Brain microvascular endothelial cell (primary cell): ENCODE results near the gene ANKRD66.

Experiments
- DNase-seq: peaks from one replicate; pipeline ENCODE4 v3.0.0-alpha.2; 2020
- H3K27ac ChIP-seq: fragments of 250-450 bp; sonication (Bioruptor Pico); 2 replicates; pipeline ENCODE4 v1.5.1; 2020; ENCODE audit warnings: mild to moderate bottlenecking, moderate library complexity
- H3K27me3 ChIP-seq: fragments of 250-450 bp; sonication (Bioruptor Pico); replicated peaks from 2 replicates; pipeline ENCODE4 v1.5.1; 2020; ENCODE audit warnings: mild to moderate bottlenecking
- H3K36me3 ChIP-seq: fragments of 250-450 bp; sonication (Bioruptor Pico); replicated peaks from 2 replicates; pipeline ENCODE4 v1.5.1; 2020; ENCODE audit warnings: mild to moderate bottlenecking
- H3K4me3 ChIP-seq: 2 replicates; pipeline ENCODE4 v1.5.1; 2011; ENCODE audit warnings: low read depth, mild to moderate bottlenecking, control low read depth, low read length, moderate library complexity
- in situ Hi-C: cut with HindIII; loops from 2 replicates; pipeline ENCODE4 v1.10.0; 2017; ENCODE audit warnings: low sequenced_read_pairs, low pct_ligation_motif_present
- TF ChIP-seq, protein P1 (sequence below): IDR thresholded peaks from 2 replicates; pipeline ENCODE4 v1.5.1; 2011; ENCODE audit warnings: low read depth, mild to moderate bottlenecking, moderate library complexity, low read length, control low read depth, inconsistent platforms; ENCODE audit errors: missing control alignments

ANKRD66 gene

DNA sequence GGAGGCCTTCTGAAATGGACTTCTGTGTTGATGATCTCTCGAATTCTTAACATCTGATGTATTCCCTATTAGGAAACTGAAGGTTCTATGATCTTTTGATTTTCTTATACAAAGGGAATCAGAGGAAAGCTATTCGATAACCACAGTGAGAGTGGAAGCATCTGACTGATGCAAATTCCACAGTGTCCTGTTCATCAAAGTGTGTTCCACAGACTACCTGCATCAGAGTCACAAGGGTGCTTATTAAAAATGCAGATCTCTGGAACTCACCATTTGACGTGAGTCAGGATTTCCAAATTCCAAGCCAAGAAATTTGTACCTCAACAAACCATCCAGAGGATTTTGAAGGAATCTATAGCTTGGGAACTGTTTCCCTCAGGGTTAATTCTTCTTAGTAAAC lies 42.1 kb downstream of the ANKRD66 start:
- no peak for DNase-seq
- Histone ChIP-seq H3K4me3 (no peak overlapping the region), H3K36me3 (no peaks in the 10 kb centered on the region), H3K27ac (no peak overlapping the region), H3K27me3 (no peaks in the 10 kb centered on the region)
- TF ChIP-seq, protein P1, sequence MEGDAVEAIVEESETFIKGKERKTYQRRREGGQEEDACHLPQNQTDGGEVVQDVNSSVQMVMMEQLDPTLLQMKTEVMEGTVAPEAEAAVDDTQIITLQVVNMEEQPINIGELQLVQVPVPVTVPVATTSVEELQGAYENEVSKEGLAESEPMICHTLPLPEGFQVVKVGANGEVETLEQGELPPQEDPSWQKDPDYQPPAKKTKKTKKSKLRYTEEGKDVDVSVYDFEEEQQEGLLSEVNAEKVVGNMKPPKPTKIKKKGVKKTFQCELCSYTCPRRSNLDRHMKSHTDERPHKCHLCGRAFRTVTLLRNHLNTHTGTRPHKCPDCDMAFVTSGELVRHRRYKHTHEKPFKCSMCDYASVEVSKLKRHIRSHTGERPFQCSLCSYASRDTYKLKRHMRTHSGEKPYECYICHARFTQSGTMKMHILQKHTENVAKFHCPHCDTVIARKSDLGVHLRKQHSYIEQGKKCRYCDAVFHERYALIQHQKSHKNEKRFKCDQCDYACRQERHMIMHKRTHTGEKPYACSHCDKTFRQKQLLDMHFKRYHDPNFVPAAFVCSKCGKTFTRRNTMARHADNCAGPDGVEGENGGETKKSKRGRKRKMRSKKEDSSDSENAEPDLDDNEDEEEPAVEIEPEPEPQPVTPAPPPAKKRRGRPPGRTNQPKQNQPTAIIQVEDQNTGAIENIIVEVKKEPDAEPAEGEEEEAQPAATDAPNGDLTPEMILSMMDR: no peak
- in situ Hi-C loops: no loop called here

GRCh38 chr6:46789434-46790354 lies 43.0 kb downstream of the ANKRD66 start:
- Histone ChIP-seq H3K36me3 (no peaks in the 10 kb centered on the region), H3K27me3 (no peaks in the 10 kb centered on the region), H3K4me3 (no peak overlapping the region), H3K27ac (no peak overlapping the region)
- in situ Hi-C loops: no loop called here
- TF ChIP-seq, protein P1: no peak
- no peak for DNase-seq

- Histone ChIP-seq H3K27ac (no peak overlapping the region), H3K36me3 (no peaks in the 10 kb centered on the region), H3K4me3 (no peak overlapping the region), H3K27me3 (no peaks in the 10 kb centered on the region)
- in situ Hi-C loops: no loop called here
- TF ChIP-seq, protein P1: no peak
- no peak for DNase-seq
These were observed 43.7 kb downstream of the ANKRD66 start for GRCh38 chr6:46790355-46790874.

DNA sequence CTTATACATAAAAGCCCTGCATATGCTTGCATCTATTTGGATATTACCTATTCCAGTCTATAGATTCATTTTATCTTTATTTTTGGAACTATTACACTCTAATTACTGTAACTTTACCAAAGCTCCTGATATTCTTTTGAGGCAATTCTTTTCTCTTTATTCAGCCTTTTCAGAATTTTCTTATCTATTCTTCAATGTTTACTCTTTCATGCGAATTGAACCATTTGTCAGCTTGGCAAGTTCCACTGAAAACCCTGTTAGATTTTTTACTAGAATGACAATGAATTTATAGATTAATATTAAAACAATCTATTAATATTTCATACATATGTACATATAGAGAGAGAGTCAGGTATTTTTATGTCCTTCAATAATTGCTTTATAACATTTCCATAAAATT lies 45.9 kb downstream of the ANKRD66 start:
- DNase-seq: no peak
- in situ Hi-C loops: no loop called here
- no peaks in the 10 kb centered on the region for H3K27me3 ChIP-seq
- no peaks in the 10 kb centered on the region for H3K36me3 ChIP-seq
- TF ChIP-seq, protein P1: no peak
- no peak overlapping the region for H3K4me3 ChIP-seq
- no peak overlapping the region for H3K27ac ChIP-seq

DNA sequence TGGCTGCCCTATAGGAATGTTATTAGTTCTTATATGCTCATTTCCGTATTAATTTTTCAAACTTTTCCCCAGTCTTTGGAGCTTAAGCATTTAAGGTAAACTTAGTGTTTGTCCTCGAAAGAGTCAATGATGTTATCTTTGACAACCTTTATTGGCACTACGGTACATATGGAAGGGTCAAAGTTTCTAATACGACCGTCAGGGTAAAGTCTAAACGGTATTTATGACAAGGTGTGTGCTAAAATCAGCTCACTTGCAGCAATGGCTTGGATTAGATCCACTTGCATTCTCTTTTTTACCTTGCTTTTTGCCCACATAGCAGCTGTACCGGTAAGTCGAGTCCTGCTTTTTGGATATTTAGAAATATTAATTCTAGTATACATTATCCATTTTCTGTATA lies 46.4 kb downstream of the ANKRD66 start, which contains the start of gene MEP1A:
TSS of gene MEP1A (plus strand) at position 252 of the 400 bp plus-strand sequence. CDS start at position 262, 10 bp downstream.
- in situ Hi-C loops: no loop called here
- TF ChIP-seq, protein P1: no peak
- H3K36me3 ChIP-seq: no peaks in the 10 kb centered on the region
- H3K27ac ChIP-seq: no peak within 1 kb of the TSS
- no peaks in the 10 kb centered on the region for H3K27me3 ChIP-seq
- no peak within 1 kb of the TSS for H3K4me3 ChIP-seq
- no peak for DNase-seq
